ENCODE results near the gene IQSEC3.

The IQSEC3 gene

GRCh38 chr12:223841-224240 lies 157.3 kb downstream of the IQSEC3 start:
- no peak for DNase-seq

DNA sequence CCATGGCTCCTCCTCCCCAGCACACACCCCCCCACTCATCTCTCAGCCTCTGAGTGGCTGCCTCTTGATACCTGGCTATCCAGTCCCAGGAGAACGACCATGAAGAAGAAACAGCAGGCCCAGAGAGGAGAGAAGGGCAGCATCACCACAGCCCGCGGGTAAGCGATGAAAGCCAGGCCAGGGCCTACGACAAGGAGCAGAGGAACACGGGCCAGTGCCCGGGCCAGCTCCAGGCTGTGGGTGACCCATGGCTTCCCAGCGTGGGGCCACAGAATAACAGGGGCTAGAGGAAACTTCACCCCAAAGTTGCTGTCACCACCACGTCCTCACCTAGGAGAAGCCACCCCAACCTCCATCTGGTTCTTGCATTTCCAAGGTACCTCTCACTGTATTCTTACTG lies 157.8 kb downstream of the IQSEC3 start:
- no peak for DNase-seq

DNA sequence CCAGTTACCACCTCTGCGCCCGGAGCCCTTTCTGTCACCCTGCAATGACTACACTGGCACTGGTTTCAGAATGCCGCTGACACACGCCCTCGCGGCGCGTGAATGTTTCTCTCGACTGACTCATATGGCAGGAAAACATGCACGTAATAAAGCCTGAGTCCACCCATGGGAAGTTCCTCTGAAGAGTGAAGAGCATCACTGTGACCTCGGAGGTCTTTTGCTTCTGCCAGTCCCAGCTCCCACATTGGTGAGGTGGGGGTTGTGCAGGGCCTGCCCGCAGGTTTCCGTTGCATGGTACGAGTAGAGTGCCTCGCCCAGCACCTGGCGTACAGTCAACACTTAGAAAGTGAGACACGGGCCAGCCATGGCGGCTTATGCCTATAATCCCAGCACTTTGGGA lies 158.4 kb downstream of the IQSEC3 start:
- no peak for DNase-seq

- DNase-seq, result no peak
Measured at GRCh38 chr12:226401-226800, 159.8 kb downstream of the IQSEC3 start.

GRCh38 chr12:227286-227915 lies 160.8 kb downstream of the IQSEC3 start:
- no peak for DNase-seq
